Vagina (tissue), 2 donors: ENCODE data around the gene MAPK1.

Experiments used
- CTCF ChIP-seq, 3 experiments: fragments of 450-650 bp in 2 of 3; fragments of 200-600 bp in 1 of 3; sonication (generic) in 1 of 3; IDR thresholded peaks; one replicate each; pipeline ENCODE4 v1.5.1; 2017 to 2019; ENCODE audit warnings: antibody characterized with exemption in 3 of 3, mild to moderate bottlenecking in 2 of 3, moderate library complexity in 2 of 3
- POLR2A ChIP-seq, 2 donors: fragments of 450-650 bp; IDR thresholded peaks; one replicate each; pipeline ENCODE4 v1.6.1; 2017; ENCODE audit warnings: antibody characterized with exemption in 2 of 2, mild to moderate bottlenecking in 2 of 2, moderate library complexity in 2 of 2
- POLR2AphosphoS5 ChIP-seq, 2 donors: sonication (generic); formaldehyde crosslinking; IDR thresholded peaks; one replicate each; pipeline ENCODE4 v1.9.0; 2017; ENCODE audit warnings: antibody characterized with exemption in 2 of 2, mild to moderate bottlenecking in 2 of 2, low read depth in 1 of 2; ENCODE audit not compliant: insufficient read depth in 1 of 2

- TF ChIP-seq CTCF (IDR thresholded peaks at IDR 0.05) (no peak), POLR2A (IDR thresholded peaks at IDR 0.05) (no peak), POLR2AphosphoS5 (IDR thresholded peaks at IDR 0.05; ENCODE audit: insufficient read depth in 1 of 2, low read depth in 1 of 2) (no peak)
Observed at GRCh38 chr22:21761994-21762680, 105.3 kb downstream of the MAPK1 start.
